Activated CD4-positive, alpha-beta T cell treated with anti-CD3 and anti-CD28 coated beads, Interleukin-2, amount 50 U/mL, for 4 hours (primary cell): ENCODE results near the gene OPN3.
A peak's percentile ranks its signal among the peaks of the same experiment; 100 is the strongest.
"Not testable (repeated sequence)": the region's sequence is repeated elsewhere in the genome, so short reads cannot be mapped to it uniquely, and the experiment has no call there.

Experiments used
- DNase-seq, 2 experiments: peaks; one replicate each; pipeline ENCODE4 v3.0.0-alpha.2; 2020

The OPN3 gene

DNA sequence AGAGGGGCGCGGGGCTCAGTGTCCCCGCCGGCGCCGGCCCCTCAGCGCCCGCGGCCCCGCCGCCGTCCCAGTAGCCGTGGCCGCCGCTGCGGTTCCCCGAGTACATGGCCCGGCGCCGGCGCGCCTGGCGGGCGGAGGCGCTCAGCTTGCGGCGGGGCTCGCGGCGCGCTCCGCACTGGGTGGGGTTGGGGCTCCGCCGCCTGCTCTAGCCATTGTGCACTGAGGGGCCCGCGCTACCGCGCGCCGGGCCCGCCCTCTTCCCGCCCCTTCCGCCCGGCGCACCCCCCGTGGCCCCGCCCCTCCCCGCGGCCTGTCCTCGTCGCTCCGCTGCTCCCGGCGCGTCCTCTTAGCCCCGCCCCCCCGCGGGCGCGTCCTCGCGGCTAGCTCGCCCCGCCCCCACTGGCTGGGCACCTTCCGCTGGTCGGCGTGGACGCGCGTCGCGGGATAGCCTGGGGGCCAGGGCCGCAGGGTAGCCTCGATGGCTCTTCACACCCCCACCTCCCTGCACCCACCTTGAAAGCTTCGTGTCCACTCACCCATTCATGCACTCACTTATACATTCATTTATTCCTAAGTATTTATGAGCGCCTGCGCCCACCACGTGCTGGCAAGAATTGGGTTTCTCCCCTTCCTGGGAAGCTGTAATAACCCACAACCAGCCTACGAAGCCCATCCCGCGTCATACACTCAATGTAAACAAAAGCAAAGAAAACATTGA lies at the start of gene OPN3, which contains the start of gene CHML:
OPN3 (minus strand) TSS at position 221 of the 718 bp plus-strand sequence; CDS start at position 106, 115 bp downstream.
CHML (minus strand) TSS at position 221 of the 718 bp plus-strand sequence. CDS start 4,603 bp downstream, outside the sequence.
- peak; percentile 83 to 86 for DNase-seq

DNA sequence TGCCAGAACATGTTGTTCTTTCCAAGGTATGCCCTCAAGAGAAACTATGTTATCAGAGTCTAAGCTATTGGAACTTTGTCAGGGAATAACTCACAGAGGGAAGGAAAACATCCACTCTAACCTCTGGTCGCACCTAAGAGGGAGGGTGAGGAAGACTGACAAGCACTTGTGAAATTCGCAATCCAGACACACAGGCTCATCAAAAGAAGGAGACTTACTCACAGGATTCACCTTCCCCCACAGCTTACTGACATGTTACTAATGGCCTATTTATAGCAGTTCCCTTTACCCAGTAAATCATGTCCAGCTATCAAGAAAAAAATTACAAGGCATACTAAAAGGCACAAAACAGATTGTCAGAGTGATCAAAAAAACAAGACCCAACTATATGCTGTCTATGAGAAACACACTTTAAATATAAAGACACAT lies 48.8 kb upstream of the OPN3 start:
- DNase-seq = no peak

- DNase-seq = no peak
Observed at GRCh38 chr1:241684108-241684507, 43.9 kb upstream of the OPN3 start.

- no peak for DNase-seq
Observed at GRCh38 chr1:241682921-241683320, 42.8 kb upstream of the OPN3 start.

- DNase-seq = not testable (repeated sequence)
Observed at GRCh38 chr1:241681861-241682448, 41.8 kb upstream of the OPN3 start.

DNA sequence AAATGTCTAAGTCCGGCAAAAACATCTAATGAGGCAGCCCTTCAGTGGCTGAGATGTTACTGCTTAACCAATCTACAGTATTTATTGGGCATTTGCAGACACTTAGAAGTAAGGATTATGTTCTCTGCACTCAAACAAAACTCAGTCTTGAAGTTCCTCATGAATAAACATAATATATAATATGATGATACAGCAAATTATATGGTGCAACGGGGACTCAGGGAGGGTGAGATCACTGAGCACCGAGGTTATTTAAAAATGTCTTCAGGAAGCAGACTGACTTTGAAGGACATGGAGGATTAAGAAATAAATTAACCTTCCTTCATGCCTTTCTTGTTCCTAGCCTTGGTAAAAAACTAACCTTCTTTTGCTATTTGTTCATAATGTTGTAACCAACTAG lies 39.8 kb upstream of the OPN3 start:
- no peak for DNase-seq

DNA sequence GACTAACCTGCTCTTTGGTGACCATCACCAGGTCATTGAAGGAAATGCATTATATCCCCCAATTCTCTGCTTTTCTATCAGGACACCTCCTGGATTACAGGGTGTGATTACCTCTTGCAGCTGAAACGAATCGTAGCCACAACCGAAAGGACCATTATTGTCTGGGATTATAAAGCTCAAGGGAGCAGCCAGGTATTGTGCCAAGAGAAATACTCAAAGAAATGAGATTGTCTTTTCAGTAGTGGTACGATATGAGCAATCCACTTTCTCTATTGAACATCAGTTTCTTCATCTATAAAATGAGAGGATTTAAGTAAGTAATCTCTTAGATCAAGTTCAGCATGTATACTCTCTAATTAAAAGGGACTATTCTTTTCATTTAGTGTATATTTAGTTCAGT lies 39.2 kb upstream of the OPN3 start:
- DNase-seq = no peak

DNA sequence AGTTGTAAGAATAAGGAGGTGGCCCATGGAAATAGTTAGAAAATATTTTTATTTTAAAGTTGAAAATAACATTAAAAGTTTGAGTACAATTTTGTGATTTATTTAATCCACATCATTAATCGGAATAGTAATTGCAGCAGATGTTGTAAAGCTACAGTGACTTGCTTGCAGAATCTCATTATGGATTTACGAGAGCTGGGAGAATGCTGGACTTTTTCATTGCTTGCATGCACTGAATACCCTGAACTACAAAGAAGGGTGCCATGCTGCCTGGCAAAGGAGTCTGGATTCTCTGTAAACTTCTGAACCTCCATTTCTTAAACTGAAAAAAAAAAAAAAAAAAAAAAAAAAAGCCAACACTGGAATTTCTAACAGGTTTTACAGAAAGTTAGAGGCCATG lies 38.4 kb upstream of the OPN3 start:
- DNase-seq = no peak

- peak in 1 of 2 experiments; percentile 16 for DNase-seq
Observed at GRCh38 chr1:241677201-241677600, 37.0 kb upstream of the OPN3 start.

GRCh38 chr1:241675983-241676382 lies 35.8 kb upstream of the OPN3 start:
- DNase-seq = peak in 1 of 2 experiments; percentile 2

DNA sequence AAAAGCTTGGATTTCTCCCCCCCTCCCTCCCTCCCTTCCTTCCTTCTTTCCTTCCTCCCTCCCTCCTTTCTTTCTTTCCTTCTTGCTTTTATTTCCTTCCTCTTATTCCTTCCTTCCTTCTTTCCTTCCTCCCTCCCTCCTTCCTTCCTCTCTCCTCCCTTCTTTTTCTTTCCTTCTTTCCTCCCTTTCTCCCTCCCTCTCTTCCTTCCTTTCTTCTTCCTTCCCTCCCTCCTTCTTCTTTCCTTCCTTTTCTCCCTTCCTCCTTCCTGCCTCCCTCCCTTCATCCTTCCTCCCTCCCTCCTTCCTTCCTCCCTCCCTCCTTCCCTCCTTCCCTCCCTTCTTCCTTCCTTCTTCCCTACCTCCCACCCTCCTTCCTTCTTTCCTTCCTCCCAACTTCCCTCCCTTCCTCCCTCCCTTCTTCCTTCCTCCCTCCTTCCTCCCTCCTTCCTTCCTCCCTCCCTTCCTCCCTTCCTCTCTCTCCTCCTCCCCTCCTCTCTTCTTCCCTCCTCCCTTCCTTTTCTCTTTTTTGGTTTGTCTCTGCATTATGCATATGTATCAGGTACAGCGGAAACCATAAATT lies 34.7 kb upstream of the OPN3 start:
- no peak for DNase-seq

DNA sequence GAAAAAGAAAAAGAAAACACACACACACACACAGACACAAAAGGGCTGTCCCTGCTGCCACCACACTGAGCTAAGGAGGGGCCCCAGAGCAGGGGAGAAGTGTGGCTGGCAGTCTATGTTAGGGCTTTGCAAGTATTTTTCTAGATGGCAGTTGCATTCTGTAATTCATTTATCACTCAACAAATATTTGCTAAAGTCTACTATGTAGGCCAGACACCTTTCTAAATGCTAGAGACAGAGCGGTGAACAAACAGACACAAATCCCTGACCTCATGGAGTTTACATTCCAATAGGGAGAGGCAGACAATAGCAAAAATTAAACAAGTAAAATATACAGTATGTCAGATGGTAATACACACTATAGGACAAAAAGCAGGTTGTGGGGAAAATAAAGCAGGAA lies 32.1 kb upstream of the OPN3 start:
- no peak for DNase-seq

DNA sequence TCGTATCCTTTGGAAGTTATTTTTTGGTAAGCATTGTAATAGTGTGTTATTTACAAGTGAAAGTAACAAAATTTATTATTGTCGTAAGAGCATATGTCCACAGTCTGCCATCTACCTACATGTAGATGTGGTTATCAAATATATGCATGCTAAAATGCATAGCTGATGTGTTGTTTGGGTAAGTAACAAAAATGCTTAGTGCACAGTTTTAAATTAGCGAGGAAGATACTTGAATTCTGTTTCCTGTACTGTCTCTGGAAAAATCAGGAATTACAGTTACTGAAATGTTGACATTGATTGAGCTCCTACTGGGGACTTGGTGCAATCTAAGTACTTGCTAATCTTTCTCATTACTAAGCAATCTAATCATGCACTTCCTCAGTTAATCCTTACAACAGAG lies 26.2 kb upstream of the OPN3 start:
- DNase-seq = no peak

- DNase-seq = no peak
Observed at GRCh38 chr1:241660424-241660972, 20.3 kb upstream of the OPN3 start.

GRCh38 chr1:241659016-241659415 lies 18.8 kb upstream of the OPN3 start:
- DNase-seq = not testable (repeated sequence)

GRCh38 chr1:241658081-241658793 lies 18.1 kb upstream of the OPN3 start:
- no peak for DNase-seq

DNA sequence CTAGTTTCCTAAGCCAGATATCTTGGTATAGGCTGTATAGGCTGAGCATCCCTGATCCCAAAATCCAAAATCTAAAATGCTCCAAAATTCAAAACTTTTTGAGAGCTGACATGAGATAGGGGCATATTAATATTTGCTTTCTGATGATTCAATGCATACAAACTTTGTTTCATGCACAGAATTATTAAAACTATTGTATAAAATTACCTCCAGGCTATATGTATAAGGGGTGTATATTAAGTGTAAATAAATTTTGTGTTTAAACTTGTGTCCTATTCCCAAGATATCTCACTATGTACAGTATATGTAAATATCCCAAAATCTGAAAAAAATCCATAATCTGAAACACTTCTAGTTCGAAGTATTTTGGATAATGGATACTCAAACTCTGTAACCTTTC lies 14.5 kb upstream of the OPN3 start:
- DNase-seq = no peak

GRCh38 chr1:241654019-241654418 lies 13.8 kb upstream of the OPN3 start:
- DNase-seq = no peak

GRCh38 chr1:241652012-241652411 lies 11.8 kb upstream of the OPN3 start, which contains the start of gene WDR64:
Gene WDR64 (plus strand): TSS chr1:241652281. CDS start chr1:241652485, 204 bp downstream.
- no peak for DNase-seq

GRCh38 chr1:241648159-241648558 lies 8.0 kb upstream of the OPN3 start:
- DNase-seq = no peak

- no peak for DNase-seq
Observed at GRCh38 chr1:241647658-241648057, 7.5 kb upstream of the OPN3 start.

DNA sequence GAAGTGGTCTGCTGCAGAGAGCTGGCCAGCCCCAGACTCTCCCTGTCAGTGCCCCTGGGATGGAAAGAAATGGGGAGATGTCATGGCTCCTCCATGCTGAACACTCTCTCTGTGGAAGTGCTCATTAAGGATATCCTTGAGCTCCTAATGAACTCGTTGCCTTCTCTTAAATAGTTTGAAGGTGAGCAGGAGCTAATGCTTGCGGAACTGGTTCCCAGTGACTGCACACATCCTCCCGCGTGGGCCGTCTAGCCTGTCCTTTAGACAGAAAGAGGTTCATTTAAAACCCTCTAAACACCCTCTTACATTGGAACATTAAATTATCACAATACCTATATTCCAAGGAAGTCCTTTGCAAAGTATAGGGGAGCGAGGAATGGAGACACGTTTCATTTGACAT lies 6.0 kb upstream of the OPN3 start:
- no peak for DNase-seq

DNA sequence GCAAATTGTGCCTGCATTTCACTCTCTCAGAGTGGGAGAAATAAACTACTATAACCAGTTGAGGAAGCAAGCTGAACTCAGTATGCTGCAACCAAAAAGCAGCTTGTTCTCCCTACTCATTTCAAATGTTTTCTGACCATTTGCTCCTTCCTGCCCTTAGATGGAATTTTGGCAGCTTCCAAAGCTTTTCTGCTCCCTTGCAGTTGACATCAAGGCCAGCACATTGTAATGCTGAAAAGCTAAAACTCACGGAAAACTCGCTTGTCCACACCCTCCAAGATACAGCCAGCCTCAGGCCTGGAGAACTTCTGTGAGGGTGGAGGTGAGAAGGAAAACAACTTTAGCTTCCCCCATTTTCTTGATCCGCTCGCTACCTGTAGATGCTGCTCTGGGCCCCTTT lies 5.0 kb upstream of the OPN3 start:
- DNase-seq = no peak
